HL-60/S4 treated with phorbol 12-myristate 13-acetate at 8.2 ng/mL for 4 days and 3 days (cell line): ENCODE measurements around the gene TNIK.
"Not testable (repeated sequence)": the region's sequence is repeated elsewhere in the genome, so short reads cannot be mapped to it uniquely, and the experiment has no call there.

Experiments used
- in situ Hi-C: fragments of 300-500 bp; cut with MboI; formaldehyde crosslinking; loops from 2 replicates; pipeline ENCODE4 v1.15.0; 2022; ENCODE audit warnings: low sequenced_read_pairs

TNIK gene

GRCh38 chr3:171446801-171447578 lies 13.2 kb downstream of the TNIK start:
- in situ Hi-C loops, result no loop called here

DNA sequence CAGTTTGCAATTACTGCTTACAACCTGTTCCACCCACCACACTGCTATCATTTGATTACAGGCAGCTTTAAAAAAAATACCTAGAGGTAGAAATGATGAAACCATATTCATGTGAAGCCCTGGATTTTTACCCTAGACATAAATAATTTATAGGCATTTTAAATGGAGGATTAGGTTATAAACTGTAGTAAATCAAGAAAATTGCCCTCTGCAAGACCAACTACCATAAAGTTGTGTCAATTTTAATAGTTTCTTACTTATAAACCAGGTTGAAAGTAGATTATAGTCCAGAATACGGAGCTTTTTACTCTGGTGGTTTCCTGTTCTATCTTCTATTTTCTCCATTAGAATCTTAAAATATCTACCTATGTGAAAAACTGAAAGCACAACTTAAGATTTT lies 13.9 kb downstream of the TNIK start:
- in situ Hi-C loops, result no loop called here

DNA sequence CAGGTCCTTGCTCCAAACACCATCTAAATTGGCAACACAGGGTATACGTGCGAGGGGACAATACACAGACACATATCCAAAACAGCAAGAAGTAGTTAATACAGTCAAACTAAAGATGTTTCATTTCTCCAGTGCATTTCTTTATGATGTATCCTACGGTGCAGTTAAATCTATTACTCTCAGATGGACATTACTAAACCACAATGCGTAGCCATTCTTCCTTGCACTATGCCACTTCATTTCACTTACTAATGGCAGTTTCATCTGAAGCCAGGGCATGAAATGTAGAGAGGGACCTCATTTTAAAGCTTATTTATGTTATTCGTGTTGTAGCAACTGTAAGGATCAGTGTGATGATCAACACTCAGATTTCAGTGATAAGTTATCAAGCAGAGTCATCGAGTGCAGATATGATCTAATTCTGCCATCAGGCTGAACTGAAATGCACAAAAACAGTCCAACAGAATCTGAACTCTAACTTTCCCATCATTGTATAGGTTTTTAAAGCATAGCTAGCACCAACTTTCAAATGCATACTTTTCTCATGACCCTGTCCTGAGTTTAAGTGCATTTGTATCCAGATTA lies 14.5 kb downstream of the TNIK start:
- in situ Hi-C loops, result no loop called here

- in situ Hi-C loops, result no loop called here
Measured at GRCh38 chr3:171444001-171444690, 16.1 kb downstream of the TNIK start.

DNA sequence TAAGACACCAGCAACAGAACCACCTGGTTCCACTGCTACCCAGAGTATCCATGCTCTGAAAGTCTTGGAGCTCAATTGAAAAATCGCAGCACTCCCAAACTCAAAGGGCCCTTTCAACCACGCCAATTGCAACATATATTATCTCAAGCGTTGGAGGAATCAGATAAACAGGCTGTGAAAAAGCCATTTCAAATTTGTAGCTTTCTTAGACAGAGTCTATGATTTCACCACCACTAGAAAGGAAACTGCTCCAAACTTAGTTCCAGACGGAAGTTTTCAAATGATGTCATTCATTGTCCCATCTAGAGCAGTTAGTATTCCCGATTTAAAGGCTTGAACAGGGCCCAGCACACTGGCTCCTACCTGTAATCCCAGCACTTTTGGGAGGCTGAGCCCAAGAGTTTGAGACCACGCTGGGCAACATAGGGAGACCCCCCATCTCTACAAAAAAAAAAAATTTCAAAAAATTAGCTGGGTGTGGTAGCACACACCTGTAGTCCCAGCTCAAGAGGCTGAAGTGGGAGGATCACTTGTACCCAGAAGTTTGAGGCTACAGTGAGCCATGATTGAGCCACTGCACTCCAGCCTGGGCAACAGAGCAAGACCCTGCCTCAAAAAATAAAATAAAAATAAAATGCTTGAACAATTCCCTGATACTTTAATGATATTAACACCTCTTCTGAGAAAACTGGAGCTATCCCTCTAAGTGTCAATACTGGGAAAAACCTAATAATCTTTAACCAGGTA lies 16.8 kb downstream of the TNIK start:
- in situ Hi-C loops, result no loop called here

GRCh38 chr3:171442184-171442583 lies 18.0 kb downstream of the TNIK start:
- in situ Hi-C loops, result no loop called here

DNA sequence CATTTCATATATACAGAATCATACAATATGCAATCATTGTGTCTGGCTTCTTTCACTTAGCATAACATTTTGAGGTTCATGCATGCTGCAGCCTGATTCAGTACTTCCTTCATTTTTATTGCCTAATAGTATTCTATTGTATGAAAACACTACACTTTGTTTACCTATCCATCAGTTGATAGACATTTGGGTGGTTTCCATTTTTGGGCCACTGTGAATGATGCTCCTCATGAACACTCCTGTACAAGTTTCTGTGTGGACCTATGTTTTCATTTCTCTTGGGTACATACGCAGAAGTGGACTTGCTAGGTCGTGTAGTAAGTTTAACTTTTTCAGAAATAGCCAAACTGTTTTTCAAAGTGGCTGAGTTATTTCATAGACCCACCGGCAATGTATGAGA lies 18.8 kb downstream of the TNIK start:
- in situ Hi-C loops, result no loop called here

- in situ Hi-C loops, result no loop called here
Measured at GRCh38 chr3:171439996-171440395, 20.2 kb downstream of the TNIK start.

- in situ Hi-C loops, result no loop called here
Measured at GRCh38 chr3:171437115-171437756, 23.0 kb downstream of the TNIK start.

- in situ Hi-C loops, result no loop called here
Measured at GRCh38 chr3:171436380-171436779, 23.8 kb downstream of the TNIK start.

DNA sequence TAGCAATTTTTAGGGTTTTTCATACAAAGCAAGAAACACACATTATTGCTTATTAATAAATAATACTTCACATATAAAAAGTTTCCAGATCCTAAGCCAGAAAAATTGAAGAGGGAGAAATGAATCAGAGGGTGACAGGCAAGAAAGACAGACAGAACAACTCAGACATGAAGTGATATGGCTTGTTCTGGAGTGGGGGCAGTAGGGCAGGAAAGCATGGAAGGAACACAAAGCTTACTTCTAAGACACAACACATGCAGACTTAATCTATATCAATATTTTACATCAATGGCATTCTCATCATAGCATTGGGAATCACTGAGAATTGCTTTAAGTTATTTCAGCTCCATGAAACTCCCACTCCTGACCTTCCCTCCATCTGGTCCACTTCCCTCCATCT lies 24.4 kb downstream of the TNIK start:
- in situ Hi-C loops, result no loop called here

- in situ Hi-C loops, result no loop called here
Measured at GRCh38 chr3:171435143-171435542, 25.1 kb downstream of the TNIK start.

GRCh38 chr3:171432548-171432947 lies 27.7 kb downstream of the TNIK start:
- in situ Hi-C loops, result no loop called here

DNA sequence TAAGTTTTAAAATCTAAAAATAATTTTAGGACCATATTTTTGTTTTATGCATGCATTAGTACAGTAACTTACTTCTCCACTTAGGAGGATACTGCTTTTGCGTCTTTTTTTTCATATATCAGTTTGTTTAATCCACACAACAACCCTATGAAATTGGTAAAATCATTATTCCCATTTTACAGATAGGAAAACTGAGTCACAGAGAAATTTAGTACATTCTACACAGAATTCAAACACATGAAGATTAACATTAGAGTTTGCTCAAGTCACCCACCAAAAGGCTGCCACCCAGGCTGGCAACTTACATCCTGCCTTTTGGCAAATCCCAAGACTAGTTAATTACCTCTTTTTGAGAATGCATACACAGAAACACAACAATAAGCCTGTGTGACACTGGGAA lies 28.7 kb downstream of the TNIK start:
- in situ Hi-C loops, result no loop called here

DNA sequence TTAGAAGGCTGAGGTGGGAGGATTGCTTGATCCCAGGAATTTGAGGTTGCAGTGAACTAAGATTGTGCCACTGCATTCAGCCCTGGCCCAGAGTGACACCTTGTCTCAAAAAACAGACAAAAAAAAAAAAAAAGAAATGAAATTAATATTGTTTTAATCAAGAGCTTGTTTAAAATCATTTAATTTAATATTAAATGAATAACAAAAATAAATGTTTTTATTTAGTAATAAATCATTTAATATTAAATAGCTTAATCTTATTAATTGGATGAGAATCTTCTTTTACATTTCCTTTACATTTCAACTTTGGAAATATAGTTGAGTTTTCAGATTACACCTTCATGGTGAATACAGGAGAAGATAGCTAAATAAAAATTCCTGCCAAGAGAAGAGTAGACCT lies 29.7 kb downstream of the TNIK start:
- in situ Hi-C loops, result no loop called here

DNA sequence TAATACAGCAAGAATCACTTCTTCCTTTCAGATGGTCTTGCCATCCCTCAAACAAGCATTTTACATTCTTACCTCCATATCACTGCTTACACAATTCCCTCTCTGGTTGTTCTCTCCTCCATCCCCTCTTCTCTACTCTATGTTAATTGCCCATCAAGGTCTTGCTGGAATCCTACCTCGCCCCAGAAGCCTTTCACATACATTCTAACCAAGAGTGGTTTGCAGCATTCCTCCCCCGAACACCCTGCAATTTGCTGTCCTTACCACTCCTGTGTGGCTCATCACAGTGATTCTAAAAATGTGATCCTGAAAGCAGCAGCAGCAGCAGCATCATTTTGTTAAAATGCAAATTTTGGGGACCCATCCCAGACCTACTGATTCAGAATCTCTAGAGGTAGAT lies 30.6 kb downstream of the TNIK start:
- in situ Hi-C loops, result no loop called here

- in situ Hi-C loops, result no loop called here
Measured at GRCh38 chr3:171428892-171429291, 31.3 kb downstream of the TNIK start.

GRCh38 chr3:171428321-171428787 lies 31.9 kb downstream of the TNIK start:
- in situ Hi-C loops, result no loop called here

GRCh38 chr3:171427771-171428320 lies 32.4 kb downstream of the TNIK start:
- in situ Hi-C loops, result no loop called here

DNA sequence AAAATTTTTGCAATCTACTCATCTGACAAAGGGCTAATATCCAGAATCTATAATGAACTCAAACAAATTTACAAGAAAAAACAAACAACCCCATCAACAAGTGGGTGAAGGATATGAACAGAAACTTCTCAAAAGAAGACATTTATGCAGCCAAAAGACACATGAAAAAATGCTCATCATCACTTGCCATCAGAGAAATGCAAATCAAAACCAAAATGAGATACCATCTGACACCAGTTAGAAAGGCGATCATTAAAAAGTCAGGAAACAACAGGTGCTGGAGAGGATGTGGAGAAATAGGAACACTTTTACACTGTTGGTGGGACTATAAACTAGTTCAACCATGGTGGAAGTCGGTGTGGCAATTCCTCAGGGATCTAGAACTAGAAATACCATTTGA lies 36.1 kb downstream of the TNIK start:
- in situ Hi-C loops, result not testable (repeated sequence)

GRCh38 chr3:171422855-171423254 lies 37.4 kb downstream of the TNIK start:
- in situ Hi-C loops, result not testable (repeated sequence)
